Nephron progenitor cell (in vitro differentiated cells): ENCODE data around the gene CTDP1.

ENCODE experiments used
- DNase-seq: peaks from one replicate; pipeline ENCODE4 v3.0.0; 2021
- H3K27ac Mint-ChIP-seq: 2 replicates; pipeline ENCODE4 v1.8.0; 2021; ENCODE audit warnings: mild to moderate bottlenecking, moderate library complexity, mixed read lengths
- H3K27me3 Mint-ChIP-seq: 2 replicates; pipeline ENCODE4 v1.8.0; 2021; ENCODE audit warnings: mild to moderate bottlenecking, low read depth, mixed read lengths; ENCODE audit not compliant: poor library complexity
- H3K36me3 Mint-ChIP-seq: 2 replicates; pipeline ENCODE4 v1.8.0; 2021; ENCODE audit warnings: low read depth, mixed read lengths
- H3K4me1 Mint-ChIP-seq: 2 replicates; pipeline ENCODE4 v1.8.0; 2021; ENCODE audit warnings: mixed read lengths
- H3K4me3 Mint-ChIP-seq: 2 replicates; pipeline ENCODE4 v1.8.0; 2021; ENCODE audit warnings: mild to moderate bottlenecking, moderate library complexity, mixed read lengths
- H3K9me3 Mint-ChIP-seq: 2 replicates; pipeline ENCODE4 v1.8.0; 2021; ENCODE audit warnings: mild to moderate bottlenecking, moderate library complexity, mixed read lengths
- CTCF ChIP-seq: fragments of 200-600 bp; sonication (generic); IDR thresholded peaks from 2 replicates; pipeline ENCODE4 v1.5.0; 2021; ENCODE audit warnings: antibody characterized with exemption

CTDP1 gene

GRCh38 chr18:79732721-79733025 lies 53.1 kb downstream of the CTDP1 start:
- no peak overlapping the region for H3K27ac Mint-ChIP-seq
- TF ChIP-seq CTCF, result no peak
- DNase-seq, result no peak
- peaks cover 23% of the 10 kb centered on the region for H3K9me3 Mint-ChIP-seq
- H3K4me3 Mint-ChIP-seq, result no peak overlapping the region
- no peaks in the 10 kb centered on the region for H3K4me1 Mint-ChIP-seq
- H3K36me3 Mint-ChIP-seq, result peaks cover 81% of the 10 kb centered on the region
- no peaks in the 10 kb centered on the region for H3K27me3 Mint-ChIP-seq

DNA sequence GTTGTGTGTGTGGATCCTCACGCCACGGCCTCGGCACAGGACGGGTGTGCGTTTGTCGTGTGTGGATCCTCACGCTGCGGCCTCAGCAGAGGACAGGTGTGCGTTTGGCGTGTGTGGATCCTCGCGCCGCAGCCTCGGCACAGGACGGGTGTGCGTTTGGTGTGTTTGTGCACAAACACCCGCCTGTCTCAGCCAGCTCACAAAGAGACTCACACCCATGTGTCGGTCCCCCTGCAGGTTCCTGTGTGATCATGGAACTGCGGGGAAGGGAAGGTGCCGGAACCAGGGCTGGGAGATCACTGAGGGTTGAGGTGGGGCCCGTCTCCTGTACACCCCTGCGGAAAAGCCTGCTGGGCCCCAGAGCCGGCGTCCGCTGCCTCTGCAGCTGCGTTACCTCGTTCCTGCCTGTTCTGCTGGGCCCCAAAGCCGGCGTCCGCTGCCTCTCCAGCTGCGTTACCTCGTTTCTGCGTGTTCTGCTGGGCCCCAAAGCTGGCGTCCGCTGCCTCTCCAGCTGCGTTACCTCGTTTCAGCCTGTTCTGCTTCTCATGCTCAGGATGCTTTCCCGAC lies 53.6 kb downstream of the CTDP1 start:
- peaks cover 77% of the 10 kb centered on the region for H3K36me3 Mint-ChIP-seq
- TF ChIP-seq CTCF, result no peak
- no peak for DNase-seq
- H3K4me3 Mint-ChIP-seq, result no peak overlapping the region
- H3K9me3 Mint-ChIP-seq, result peaks cover 22% of the 10 kb centered on the region
- H3K4me1 Mint-ChIP-seq, result no peaks in the 10 kb centered on the region
- H3K27ac Mint-ChIP-seq, result no peak overlapping the region
- no peaks in the 10 kb centered on the region for H3K27me3 Mint-ChIP-seq

- Mint-ChIP-seq H3K27ac (peak overlapping the region; percentile 96), H3K27me3 (no peaks in the 10 kb centered on the region), H3K36me3 (peaks cover 77% of the 10 kb centered on the region), H3K9me3 (peaks cover 16% of the 10 kb centered on the region), H3K4me1 (no peaks in the 10 kb centered on the region), H3K4me3 (no peak overlapping the region)
- no peak for TF ChIP-seq CTCF
- DNase-seq, result no peak
These were observed 54.6 kb downstream of the CTDP1 start for GRCh38 chr18:79733986-79734770.

- Mint-ChIP-seq H3K27me3 (peaks cover 3% of the 10 kb centered on the region), H3K4me3 (no peak overlapping the region), H3K9me3 (peaks cover 16% of the 10 kb centered on the region), H3K27ac (no peak overlapping the region), H3K36me3 (peaks cover 71% of the 10 kb centered on the region), H3K4me1 (no peaks in the 10 kb centered on the region)
- no peak for TF ChIP-seq CTCF
- DNase-seq, result no peak
These were observed 55.7 kb downstream of the CTDP1 start for GRCh38 chr18:79735071-79735980.

DNA sequence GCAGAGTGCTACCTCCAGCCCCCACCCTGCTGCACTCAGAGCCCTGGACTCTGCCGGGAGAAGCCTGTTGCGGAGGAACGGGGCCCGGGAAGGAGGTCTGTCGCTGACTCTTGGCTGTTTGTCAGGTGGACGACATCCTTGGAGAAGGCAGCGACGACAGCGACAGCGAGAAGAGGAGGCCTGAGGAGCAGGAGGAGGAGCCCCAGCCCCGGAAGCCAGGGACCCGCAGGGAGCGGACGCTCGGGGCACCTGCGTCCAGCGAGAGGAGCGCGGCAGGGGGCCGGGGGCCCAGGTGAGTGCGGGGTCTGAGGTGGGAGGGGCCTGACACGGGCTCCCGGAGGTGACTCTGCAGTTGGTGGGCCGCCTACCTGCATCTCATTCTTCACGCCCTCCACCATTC lies 56.6 kb downstream of the CTDP1 start:
- Mint-ChIP-seq H3K36me3 (peaks cover 71% of the 10 kb centered on the region), H3K4me3 (no peak overlapping the region), H3K27me3 (peaks cover 3% of the 10 kb centered on the region), H3K27ac (peak overlapping the region; percentile 19), H3K4me1 (peaks cover 4% of the 10 kb centered on the region), H3K9me3 (peaks cover 19% of the 10 kb centered on the region)
- no peak for DNase-seq
- no peak for TF ChIP-seq CTCF
